Bronchial epithelial cell (primary cell): Measurements from ENCODE around the gene LCA5. TPM values are rescaled to one million over a fixed set of nuclear protein-coding genes. Genes with fewer than 3 reads are reported as not detected.

Experiments used
- DNase-seq: peaks from one replicate; pipeline ENCODE4 v3.0.0-alpha.2; 2010; ENCODE audit warnings: low read depth
- FAIRE-seq: peaks from 2 replicates; lab custom pipeline; 2011; peaks lifted over from hg19 to GRCh38; lab: Jason Lieb, UNC
- H3K27me3 ChIP-seq: 2 replicates; pipeline ENCODE4 v1.5.1; 2011; ENCODE audit warnings: low read length; ENCODE audit not compliant: control insufficient read depth, insufficient read depth
- H3K36me3 ChIP-seq: 2 replicates; pipeline ENCODE4 v1.5.1; 2011; ENCODE audit warnings: low read length; ENCODE audit not compliant: control insufficient read depth, insufficient read depth
- H3K4me3 ChIP-seq: 2 replicates; pipeline ENCODE4 v1.5.1; 2011; ENCODE audit warnings: mild to moderate bottlenecking, low read depth, low read length, control low read depth
- CTCF ChIP-seq: IDR thresholded peaks from 2 replicates; pipeline ENCODE4 v1.5.1; 2011; ENCODE audit warnings: mild to moderate bottlenecking, moderate library complexity, low read length, control low read depth, inconsistent platforms; ENCODE audit not compliant: insufficient read depth, severe bottlenecking
- total RNA-seq: library from RNA; depleted of rRNA; stranded (reverse); fragments of >200 nt; gene quantifications from 2 replicates; pipeline ENCODE4 v1.2.1, GENCODE V29; 2014

The LCA5 gene
- total RNA-seq, 1 donor from 2014 or later = 2.9 TPM

- Histone ChIP-seq H3K36me3 (no peaks in the 10 kb centered on the region), H3K4me3 (no peak overlapping the region), H3K27me3 (no peaks in the 10 kb centered on the region)
- DNase-seq (no peak), FAIRE-seq (no peak)
- no peak for TF ChIP-seq CTCF
These were observed 71.8 kb downstream of the LCA5 start for GRCh38 chr6:79465381-79465780.

GRCh38 chr6:79463621-79464050 is 73.6 kb downstream of the LCA5 start:
- FAIRE-seq (no peak), DNase-seq (peak; percentile 65)
- no peaks in the 10 kb centered on the region for H3K27me3 ChIP-seq
- no peaks in the 10 kb centered on the region for H3K36me3 ChIP-seq
- no peak for TF ChIP-seq CTCF
- no peak overlapping the region for H3K4me3 ChIP-seq

GRCh38 chr6:79461205-79461604 is 76.0 kb downstream of the LCA5 start:
- Histone ChIP-seq H3K4me3 (no peak overlapping the region), H3K27me3 (no peaks in the 10 kb centered on the region), H3K36me3 (no peaks in the 10 kb centered on the region)
- DNase-seq (no peak), FAIRE-seq (peak; percentile 32)
- TF ChIP-seq CTCF = no peak

GRCh38 chr6:79455446-79455845 is 81.8 kb downstream of the LCA5 start:
- H3K36me3 ChIP-seq = no peaks in the 10 kb centered on the region
- no peak overlapping the region for H3K4me3 ChIP-seq
- no peak for TF ChIP-seq CTCF
- no peaks in the 10 kb centered on the region for H3K27me3 ChIP-seq
- DNase-seq (no peak), FAIRE-seq (no peak)

GRCh38 chr6:79453558-79454042 is 83.6 kb downstream of the LCA5 start:
- no peak for TF ChIP-seq CTCF
- DNase-seq (peak; percentile 98), FAIRE-seq (no peak)
- Histone ChIP-seq H3K4me3 (no peak overlapping the region), H3K27me3 (no peaks in the 10 kb centered on the region), H3K36me3 (no peaks in the 10 kb centered on the region)

GRCh38 chr6:79450984-79451383 is 86.2 kb downstream of the LCA5 start:
- no peak for TF ChIP-seq CTCF
- H3K36me3 ChIP-seq = no peaks in the 10 kb centered on the region
- H3K4me3 ChIP-seq = no peak overlapping the region
- DNase-seq (no peak), FAIRE-seq (no peak)
- no peaks in the 10 kb centered on the region for H3K27me3 ChIP-seq
